ENCODE results near the gene EXOC6B.
A peak's percentile ranks its signal among the peaks of the same experiment; 100 is the strongest.

Gene EXOC6B

GRCh38 chr2:72533765-72534164 is 292.1 kb downstream of the EXOC6B start:
- TF ChIP-seq, protein P1, sequence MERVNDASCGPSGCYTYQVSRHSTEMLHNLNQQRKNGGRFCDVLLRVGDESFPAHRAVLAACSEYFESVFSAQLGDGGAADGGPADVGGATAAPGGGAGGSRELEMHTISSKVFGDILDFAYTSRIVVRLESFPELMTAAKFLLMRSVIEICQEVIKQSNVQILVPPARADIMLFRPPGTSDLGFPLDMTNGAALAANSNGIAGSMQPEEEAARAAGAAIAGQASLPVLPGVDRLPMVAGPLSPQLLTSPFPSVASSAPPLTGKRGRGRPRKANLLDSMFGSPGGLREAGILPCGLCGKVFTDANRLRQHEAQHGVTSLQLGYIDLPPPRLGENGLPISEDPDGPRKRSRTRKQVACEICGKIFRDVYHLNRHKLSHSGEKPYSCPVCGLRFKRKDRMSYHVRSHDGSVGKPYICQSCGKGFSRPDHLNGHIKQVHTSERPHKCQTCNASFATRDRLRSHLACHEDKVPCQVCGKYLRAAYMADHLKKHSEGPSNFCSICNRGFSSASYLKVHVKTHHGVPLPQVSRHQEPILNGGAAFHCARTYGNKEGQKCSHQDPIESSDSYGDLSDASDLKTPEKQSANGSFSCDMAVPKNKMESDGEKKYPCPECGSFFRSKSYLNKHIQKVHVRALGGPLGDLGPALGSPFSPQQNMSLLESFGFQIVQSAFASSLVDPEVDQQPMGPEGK (CRISPR knock-in tag; IDR thresholded peaks at IDR 0.05; ENCODE audit: borderline replicate concordance): no peak
- TF ChIP-seq BACH2 (CRISPR knock-in tag; IDR thresholded peaks at IDR 0.05; ENCODE audit: borderline replicate concordance): no peak
- peak; percentile 94 for ATAC-seq

DNA sequence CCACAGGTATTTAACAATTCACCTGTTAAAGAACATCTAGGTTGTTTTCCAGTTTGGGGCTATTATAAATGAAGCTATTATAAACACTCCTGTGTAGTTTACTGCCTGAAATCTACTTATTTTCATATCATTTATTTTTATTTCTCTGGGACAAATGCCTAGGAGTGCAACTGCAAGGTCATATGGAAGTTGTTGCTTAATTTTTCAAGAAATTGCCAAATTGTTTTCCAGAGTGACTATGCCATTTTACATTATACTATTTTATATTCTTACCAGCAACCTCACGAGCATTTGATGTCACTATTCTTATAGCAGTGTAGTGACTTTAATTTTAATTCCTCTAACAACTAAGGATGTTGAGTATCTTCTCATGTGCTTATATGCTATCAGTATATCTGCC is 298.4 kb downstream of the EXOC6B start:
- no peak for ATAC-seq
- no peak for TF ChIP-seq ZFP3 (CRISPR knock-in tag; IDR thresholded peaks at IDR 0.05)
- TF ChIP-seq ZNF565 (CRISPR knock-in tag; conservative IDR thresholded peaks at IDR 0.05; ENCODE audit: low read depth): no peak
- no peak for TF ChIP-seq ZFP30 (CRISPR knock-in tag; IDR thresholded peaks at IDR 0.05)
- TF ChIP-seq ZNF70 (CRISPR knock-in tag; IDR thresholded peaks at IDR 0.05): no peak
- TF ChIP-seq BACH2 (CRISPR knock-in tag; IDR thresholded peaks at IDR 0.05; ENCODE audit: borderline replicate concordance): no peak
- TF ChIP-seq ESRRG (CRISPR knock-in tag; IDR thresholded peaks at IDR 0.05): no peak
- no peak for TF ChIP-seq ZNF8 (CRISPR knock-in tag; IDR thresholded peaks at IDR 0.05)
- no peak for TF ChIP-seq RARB (CRISPR knock-in tag; IDR thresholded peaks at IDR 0.05)
- TF ChIP-seq TSHZ2 (CRISPR knock-in tag; IDR thresholded peaks at IDR 0.05): no peak
- TF ChIP-seq PPARA (CRISPR knock-in tag; IDR thresholded peaks at IDR 0.05; ENCODE audit: borderline replicate concordance): no peak

DNA sequence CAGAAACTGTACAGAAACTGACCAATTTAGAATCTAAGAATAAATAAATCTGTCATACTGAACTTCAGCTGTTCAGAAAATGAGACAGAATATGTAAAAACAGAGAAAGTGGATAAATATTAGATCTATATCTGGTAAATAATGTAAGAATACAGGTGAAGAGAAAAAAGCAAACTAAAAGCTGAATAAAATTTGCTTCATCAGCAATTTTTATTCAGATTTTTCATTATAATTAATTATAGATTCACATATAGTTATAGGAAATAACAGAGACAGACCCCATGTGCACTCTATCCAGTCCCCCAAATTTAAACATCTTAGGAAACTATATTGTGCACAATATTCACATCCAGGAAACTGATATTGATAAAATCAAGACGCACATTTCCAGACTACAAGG is 299.2 kb downstream of the EXOC6B start:
- TF ChIP-seq ZNF565 (CRISPR knock-in tag; conservative IDR thresholded peaks at IDR 0.05; ENCODE audit: low read depth): no peak
- no peak for TF ChIP-seq ZNF70 (CRISPR knock-in tag; IDR thresholded peaks at IDR 0.05)
- no peak for TF ChIP-seq PPARA (CRISPR knock-in tag; IDR thresholded peaks at IDR 0.05; ENCODE audit: borderline replicate concordance)
- TF ChIP-seq SNAI2 (CRISPR knock-in tag; IDR thresholded peaks at IDR 0.05): no peak
- no peak for TF ChIP-seq ZNF8 (CRISPR knock-in tag; IDR thresholded peaks at IDR 0.05)
- no peak for TF ChIP-seq ISL1 (CRISPR knock-in tag; IDR thresholded peaks at IDR 0.05)
- no peak for TF ChIP-seq TOX (CRISPR knock-in tag; IDR thresholded peaks at IDR 0.05; ENCODE audit: borderline replicate concordance)
- no peak for ATAC-seq

DNA sequence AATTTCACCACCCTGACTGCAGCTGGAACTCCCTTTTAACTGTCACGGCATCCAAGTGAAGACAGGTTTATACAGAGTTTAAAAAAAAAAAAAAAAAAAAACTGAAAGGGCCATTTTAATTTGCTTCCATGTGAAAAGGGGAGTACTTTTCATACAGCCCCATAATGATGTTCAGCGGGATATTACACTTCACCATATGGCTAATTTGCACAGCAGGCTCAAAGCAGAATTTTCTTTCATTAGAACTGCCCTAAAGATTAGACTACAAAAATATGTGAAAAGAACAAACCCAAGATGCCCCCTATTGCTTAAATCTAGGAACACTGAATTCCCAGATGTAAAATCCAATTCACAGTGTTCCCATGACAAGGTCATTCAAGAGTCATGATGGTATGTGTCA is 301.8 kb downstream of the EXOC6B start:
- no peak for ATAC-seq
- no peak for TF ChIP-seq ZNF565 (CRISPR knock-in tag; conservative IDR thresholded peaks at IDR 0.05; ENCODE audit: low read depth)
- no peak for TF ChIP-seq RARB (CRISPR knock-in tag; IDR thresholded peaks at IDR 0.05)
- no peak for TF ChIP-seq BACH2 (CRISPR knock-in tag; IDR thresholded peaks at IDR 0.05; ENCODE audit: borderline replicate concordance)
- TF ChIP-seq ISL1 (CRISPR knock-in tag; IDR thresholded peaks at IDR 0.05): no peak
- TF ChIP-seq ZFP30 (CRISPR knock-in tag; IDR thresholded peaks at IDR 0.05): no peak
- TF ChIP-seq, protein P2, sequence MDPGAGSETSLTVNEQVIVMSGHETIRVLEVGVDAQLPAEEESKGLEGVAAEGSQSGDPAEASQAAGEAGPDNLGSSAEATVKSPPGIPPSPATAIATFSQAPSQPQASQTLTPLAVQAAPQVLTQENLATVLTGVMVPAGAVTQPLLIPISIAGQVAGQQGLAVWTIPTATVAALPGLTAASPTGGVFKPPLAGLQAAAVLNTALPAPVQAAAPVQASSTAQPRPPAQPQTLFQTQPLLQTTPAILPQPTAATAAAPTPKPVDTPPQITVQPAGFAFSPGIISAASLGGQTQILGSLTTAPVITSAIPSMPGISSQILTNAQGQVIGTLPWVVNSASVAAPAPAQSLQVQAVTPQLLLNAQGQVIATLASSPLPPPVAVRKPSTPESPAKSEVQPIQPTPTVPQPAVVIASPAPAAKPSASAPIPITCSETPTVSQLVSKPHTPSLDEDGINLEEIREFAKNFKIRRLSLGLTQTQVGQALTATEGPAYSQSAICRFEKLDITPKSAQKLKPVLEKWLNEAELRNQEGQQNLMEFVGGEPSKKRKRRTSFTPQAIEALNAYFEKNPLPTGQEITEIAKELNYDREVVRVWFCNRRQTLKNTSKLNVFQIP (CRISPR knock-in tag; IDR thresholded peaks at IDR 0.05; ENCODE audit: borderline replicate concordance, low read depth): no peak
- TF ChIP-seq GLIS3 (CRISPR knock-in tag; IDR thresholded peaks at IDR 0.05): no peak
- no peak for TF ChIP-seq CSDC2 (CRISPR knock-in tag; IDR thresholded peaks at IDR 0.05)
- no peak for TF ChIP-seq CREB5 (CRISPR knock-in tag; IDR thresholded peaks at IDR 0.05; ENCODE audit: low read depth)
- no peak for TF ChIP-seq TCF4 (CRISPR knock-in tag; IDR thresholded peaks at IDR 0.05; ENCODE audit: borderline replicate concordance)
- TF ChIP-seq PPARA (CRISPR knock-in tag; IDR thresholded peaks at IDR 0.05; ENCODE audit: borderline replicate concordance): no peak
- TF ChIP-seq, protein P1 (CRISPR knock-in tag; IDR thresholded peaks at IDR 0.05; ENCODE audit: borderline replicate concordance): no peak
- TF ChIP-seq SNAI2 (CRISPR knock-in tag; IDR thresholded peaks at IDR 0.05): no peak

All from SK-N-SH treated with all-trans-retinoic acid at 6 μM for 48 hours (cell line).